Fibroblast of lung (primary cell): ENCODE data around the gene IGFBP1.

Experiments used
- EZH2 ChIP-seq: IDR thresholded peaks from 2 replicates; pipeline ENCODE4 v1.5.1; 2012; ENCODE audit warnings: low read length, control low read depth, mild to moderate bottlenecking; ENCODE audit errors: missing control alignments
- TF ChIP-seq, protein P1 (sequence below), 2 donors: IDR thresholded peaks in 1 of 2; conservative IDR thresholded peaks in 1 of 2; 1 replicate in 1 of 2; 2 replicates in 1 of 2; pipeline ENCODE4 v1.5.1; 2011 to 2012; ENCODE audit warnings: low read length in 2 of 2, control low read depth in 1 of 2, inconsistent platforms in 1 of 2, low read depth in 1 of 2, mild to moderate bottlenecking in 1 of 2

DNA sequence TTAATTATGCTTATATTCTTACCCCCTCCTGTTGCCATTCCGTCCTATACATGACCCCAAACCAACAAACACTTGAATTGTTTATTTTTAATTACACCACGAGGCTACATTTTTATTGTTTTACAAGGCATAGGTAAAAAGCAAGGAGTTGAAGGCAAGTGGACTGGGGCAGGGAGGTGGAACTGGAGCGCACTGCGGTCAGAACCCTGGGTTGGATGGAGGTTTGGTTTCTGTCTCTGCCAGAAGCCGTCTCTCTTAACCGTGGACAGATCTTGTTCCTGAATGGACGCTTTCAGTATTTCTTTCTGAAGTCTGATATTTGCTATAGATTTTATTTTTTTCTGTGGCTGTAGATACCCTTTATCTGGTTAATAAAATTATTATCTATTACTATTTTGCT lies 52.7 kb downstream of the IGFBP1 start:
- no peak for TF ChIP-seq EZH2
- TF ChIP-seq, protein P1, sequence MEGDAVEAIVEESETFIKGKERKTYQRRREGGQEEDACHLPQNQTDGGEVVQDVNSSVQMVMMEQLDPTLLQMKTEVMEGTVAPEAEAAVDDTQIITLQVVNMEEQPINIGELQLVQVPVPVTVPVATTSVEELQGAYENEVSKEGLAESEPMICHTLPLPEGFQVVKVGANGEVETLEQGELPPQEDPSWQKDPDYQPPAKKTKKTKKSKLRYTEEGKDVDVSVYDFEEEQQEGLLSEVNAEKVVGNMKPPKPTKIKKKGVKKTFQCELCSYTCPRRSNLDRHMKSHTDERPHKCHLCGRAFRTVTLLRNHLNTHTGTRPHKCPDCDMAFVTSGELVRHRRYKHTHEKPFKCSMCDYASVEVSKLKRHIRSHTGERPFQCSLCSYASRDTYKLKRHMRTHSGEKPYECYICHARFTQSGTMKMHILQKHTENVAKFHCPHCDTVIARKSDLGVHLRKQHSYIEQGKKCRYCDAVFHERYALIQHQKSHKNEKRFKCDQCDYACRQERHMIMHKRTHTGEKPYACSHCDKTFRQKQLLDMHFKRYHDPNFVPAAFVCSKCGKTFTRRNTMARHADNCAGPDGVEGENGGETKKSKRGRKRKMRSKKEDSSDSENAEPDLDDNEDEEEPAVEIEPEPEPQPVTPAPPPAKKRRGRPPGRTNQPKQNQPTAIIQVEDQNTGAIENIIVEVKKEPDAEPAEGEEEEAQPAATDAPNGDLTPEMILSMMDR (conservative IDR thresholded peaks at IDR 0.05 in 1 of 2, IDR thresholded peaks at IDR 0.05 in 1 of 2; ENCODE audit: low read depth in 1 of 2, low read length in 2 of 2) = no peak
